ENCODE measurements around the gene GGA3.

DNA sequence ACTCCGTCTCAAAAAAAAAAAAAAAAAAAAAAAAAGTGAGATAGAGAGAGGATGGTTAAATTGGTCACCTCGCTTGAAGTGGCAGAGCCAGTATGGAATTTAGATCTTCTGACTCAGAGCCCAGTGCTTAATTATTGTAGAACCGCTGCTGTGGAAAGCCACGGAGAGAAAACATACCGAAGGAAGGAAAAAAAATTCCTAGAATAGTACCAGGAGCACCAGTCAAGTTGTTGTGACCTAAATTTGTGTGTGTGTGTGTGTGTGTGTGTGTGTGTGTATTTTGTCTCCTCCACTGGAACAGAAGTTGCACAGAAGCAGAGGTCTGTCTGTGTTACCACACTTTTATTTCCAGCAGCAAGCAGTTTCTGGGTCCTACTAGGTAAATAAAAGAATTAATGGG lies 66.5 kb downstream of the GGA3 start:
- TF ChIP-seq, protein P1, sequence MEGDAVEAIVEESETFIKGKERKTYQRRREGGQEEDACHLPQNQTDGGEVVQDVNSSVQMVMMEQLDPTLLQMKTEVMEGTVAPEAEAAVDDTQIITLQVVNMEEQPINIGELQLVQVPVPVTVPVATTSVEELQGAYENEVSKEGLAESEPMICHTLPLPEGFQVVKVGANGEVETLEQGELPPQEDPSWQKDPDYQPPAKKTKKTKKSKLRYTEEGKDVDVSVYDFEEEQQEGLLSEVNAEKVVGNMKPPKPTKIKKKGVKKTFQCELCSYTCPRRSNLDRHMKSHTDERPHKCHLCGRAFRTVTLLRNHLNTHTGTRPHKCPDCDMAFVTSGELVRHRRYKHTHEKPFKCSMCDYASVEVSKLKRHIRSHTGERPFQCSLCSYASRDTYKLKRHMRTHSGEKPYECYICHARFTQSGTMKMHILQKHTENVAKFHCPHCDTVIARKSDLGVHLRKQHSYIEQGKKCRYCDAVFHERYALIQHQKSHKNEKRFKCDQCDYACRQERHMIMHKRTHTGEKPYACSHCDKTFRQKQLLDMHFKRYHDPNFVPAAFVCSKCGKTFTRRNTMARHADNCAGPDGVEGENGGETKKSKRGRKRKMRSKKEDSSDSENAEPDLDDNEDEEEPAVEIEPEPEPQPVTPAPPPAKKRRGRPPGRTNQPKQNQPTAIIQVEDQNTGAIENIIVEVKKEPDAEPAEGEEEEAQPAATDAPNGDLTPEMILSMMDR (IDR thresholded peaks at IDR 0.05; ENCODE audit: poor library complexity, severe bottlenecking), result no peak
- no peak for TF ChIP-seq SMC3 (conservative IDR thresholded peaks at IDR 0.05; ENCODE audit: poor library complexity)
- TF ChIP-seq TAF1 (IDR thresholded peaks at IDR 0.05; ENCODE audit: low read depth), result no peak
- no peak for TF ChIP-seq EP300 (conservative IDR thresholded peaks at IDR 0.05; ENCODE audit: poor library complexity, severe bottlenecking)

All from neural cell (in vitro differentiated cells).